Activated CD4-positive, alpha-beta T cell treated with anti-CD3 and anti-CD28 coated beads, Interleukin-2, amount 10 ng/mL, durations not matched to agents 24 days and 14 days (primary cell): ENCODE data around the gene SPAG17. TPM values are rescaled to one million over a fixed set of nuclear protein-coding genes. Genes with fewer than 3 reads are reported as not detected.

Experiments
- DNase-seq: peaks from one replicate; pipeline ENCODE4 v3.0.0; 2022
- H3K27ac Mint-ChIP-seq: one replicate; pipeline ENCODE4 v1.8.0; 2022; ENCODE audit warnings: mild to moderate bottlenecking, mixed read lengths
- H3K27me3 Mint-ChIP-seq: one replicate; pipeline ENCODE4 v1.8.0; 2022; ENCODE audit warnings: mixed read lengths
- H3K36me3 Mint-ChIP-seq: one replicate; pipeline ENCODE4 v1.8.0; 2022; ENCODE audit warnings: low read depth, mild to moderate bottlenecking, mixed read lengths
- H3K4me1 Mint-ChIP-seq: one replicate; pipeline ENCODE4 v1.8.0; 2021; ENCODE audit warnings: mixed read lengths
- H3K4me3 Mint-ChIP-seq: one replicate; pipeline ENCODE4 v1.8.0; 2022; ENCODE audit warnings: mild to moderate bottlenecking, moderate library complexity, mixed read lengths
- H3K9me3 Mint-ChIP-seq: one replicate; pipeline ENCODE4 v1.8.0; 2021; ENCODE audit warnings: mixed read lengths
- intact Hi-C: fragments of 100-400 bp; cut with micrococcal nuclease; formaldehyde crosslinking; loops from one replicate; pipeline ENCODE4 v1.15.1; 2023
- total RNA-seq: library from RNA; stranded (reverse); gene quantifications from 2 replicates; pipeline ENCODE4 v1.2.3, GENCODE V29; 2022

Gene SPAG17
- total RNA-seq, 1 donor from 2014 or later = not detected

- Mint-ChIP-seq H3K36me3 (no peaks in the 10 kb centered on the region), H3K27me3 (no peaks in the 10 kb centered on the region), H3K4me3 (no peak overlapping the region), H3K9me3 (no peaks in the 10 kb centered on the region), H3K27ac (no peak overlapping the region), H3K4me1 (no peaks in the 10 kb centered on the region)
- DNase-seq = no peak
- intact Hi-C loops = no loop called here
These were observed 15.8 kb upstream of the SPAG17 start for GRCh38 chr1:118200836-118201235.

DNA sequence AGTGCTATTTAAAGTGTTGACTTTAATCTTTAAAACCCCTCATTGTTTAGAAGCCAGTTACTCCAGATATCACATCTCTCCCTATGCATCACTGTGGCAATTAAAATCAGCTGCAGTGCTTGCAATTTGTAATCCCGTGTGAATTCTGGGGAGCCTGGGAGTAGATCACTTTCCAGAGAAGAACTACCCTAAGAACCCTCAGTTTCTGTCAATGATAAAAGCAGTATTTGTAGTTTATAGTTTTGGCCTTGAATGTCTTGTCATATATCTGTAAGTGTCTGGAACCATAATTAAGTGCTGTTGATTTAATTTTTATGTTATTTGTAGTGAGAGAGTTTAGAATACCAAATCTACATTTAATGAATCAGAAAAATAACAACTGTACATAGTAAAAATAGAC lies 5.5 kb upstream of the SPAG17 start:
- no peak for DNase-seq
- Mint-ChIP-seq H3K36me3 (no peaks in the 10 kb centered on the region), H3K4me1 (no peaks in the 10 kb centered on the region), H3K9me3 (peaks cover 9% of the 10 kb centered on the region), H3K4me3 (no peak overlapping the region), H3K27ac (no peak overlapping the region), H3K27me3 (peaks cover 1% of the 10 kb centered on the region)
- intact Hi-C loops = no loop called here

GRCh38 chr1:118189564-118189963 lies 4.5 kb upstream of the SPAG17 start:
- Mint-ChIP-seq H3K36me3 (no peaks in the 10 kb centered on the region), H3K27ac (no peak overlapping the region), H3K9me3 (peaks cover 10% of the 10 kb centered on the region), H3K4me3 (no peak overlapping the region), H3K27me3 (peaks cover 3% of the 10 kb centered on the region), H3K4me1 (peaks cover 2% of the 10 kb centered on the region)
- intact Hi-C loops = no loop called here
- DNase-seq = no peak

GRCh38 chr1:118188411-118188810 lies 3.4 kb upstream of the SPAG17 start:
- DNase-seq = no peak
- Mint-ChIP-seq H3K27ac (no peak overlapping the region), H3K36me3 (no peaks in the 10 kb centered on the region), H3K27me3 (peaks cover 3% of the 10 kb centered on the region), H3K9me3 (peaks cover 10% of the 10 kb centered on the region), H3K4me3 (no peak overlapping the region), H3K4me1 (peaks cover 2% of the 10 kb centered on the region)
- intact Hi-C loops = no loop called here

DNA sequence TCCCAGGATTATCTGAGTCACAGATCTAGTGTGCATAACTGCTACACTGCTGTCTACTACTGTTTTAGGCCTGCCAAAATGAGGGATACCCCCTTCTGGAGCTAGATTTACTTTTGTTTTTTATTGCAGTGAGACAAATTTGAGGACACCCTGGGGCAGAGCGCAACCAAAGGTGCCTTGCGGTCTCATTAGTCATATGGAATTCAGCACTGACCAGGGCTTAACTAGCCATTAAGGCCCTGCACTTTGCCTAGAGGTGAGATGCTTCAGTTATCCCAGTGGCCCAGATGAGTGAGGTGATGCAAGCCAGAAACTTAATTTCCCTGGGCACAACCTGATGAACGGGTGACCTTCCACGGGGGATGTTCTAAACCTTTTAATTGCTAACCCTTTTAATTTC lies 998 bp upstream of the SPAG17 start:
- no peak for DNase-seq
- H3K27me3 Mint-ChIP-seq = peaks cover 3% of the 10 kb centered on the region
- H3K4me3 Mint-ChIP-seq = no peak overlapping the region
- intact Hi-C loops = no loop called here
- H3K36me3 Mint-ChIP-seq = no peaks in the 10 kb centered on the region
- peaks cover 10% of the 10 kb centered on the region for H3K9me3 Mint-ChIP-seq
- no peak overlapping the region for H3K27ac Mint-ChIP-seq
- H3K4me1 Mint-ChIP-seq = peaks cover 2% of the 10 kb centered on the region

- no peak for DNase-seq
- Mint-ChIP-seq H3K4me3 (peak overlapping the region; percentile 18), H3K9me3 (peaks cover 10% of the 10 kb centered on the region), H3K27ac (no peak overlapping the region), H3K36me3 (no peaks in the 10 kb centered on the region), H3K27me3 (peaks cover 3% of the 10 kb centered on the region), H3K4me1 (peaks cover 2% of the 10 kb centered on the region)
- intact Hi-C loops = no loop called here
These were observed 317 bp downstream of the SPAG17 start for GRCh38 chr1:118184739-118185083.

- intact Hi-C loops = no loop called here
- Mint-ChIP-seq H3K4me1 (peaks cover 2% of the 10 kb centered on the region), H3K27ac (no peak overlapping the region), H3K4me3 (no peak overlapping the region), H3K36me3 (no peaks in the 10 kb centered on the region), H3K27me3 (peaks cover 3% of the 10 kb centered on the region), H3K9me3 (peaks cover 10% of the 10 kb centered on the region)
- DNase-seq = no peak
These were observed 1.4 kb downstream of the SPAG17 start for GRCh38 chr1:118183586-118183985.

GRCh38 chr1:118177998-118178397 lies 7.0 kb downstream of the SPAG17 start:
- Mint-ChIP-seq H3K4me3 (no peak overlapping the region), H3K27me3 (no peaks in the 10 kb centered on the region), H3K9me3 (no peaks in the 10 kb centered on the region), H3K36me3 (no peaks in the 10 kb centered on the region), H3K4me1 (no peaks in the 10 kb centered on the region), H3K27ac (no peak overlapping the region)
- intact Hi-C loops = no loop called here
- DNase-seq = no peak

DNA sequence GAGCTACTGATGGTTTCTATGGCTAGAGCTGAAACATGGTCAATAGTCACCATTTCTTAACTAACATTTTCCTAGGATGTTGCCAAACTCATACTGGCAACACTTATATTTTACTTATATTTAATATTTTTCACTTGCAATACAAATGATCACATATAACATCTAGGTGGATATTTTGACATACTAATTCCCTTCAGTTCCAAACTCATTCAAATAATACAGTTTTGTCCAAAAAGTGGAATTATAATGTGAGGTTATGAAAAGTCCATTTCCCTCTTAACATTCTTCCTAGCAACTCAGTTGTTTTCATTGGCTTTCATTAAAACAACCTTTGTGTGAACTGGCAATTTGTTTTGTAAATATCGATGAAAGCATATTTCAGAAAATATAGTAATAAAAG lies 16.0 kb downstream of the SPAG17 start:
- Mint-ChIP-seq H3K27ac (no peak overlapping the region), H3K4me3 (no peak overlapping the region), H3K9me3 (no peaks in the 10 kb centered on the region), H3K36me3 (no peaks in the 10 kb centered on the region), H3K27me3 (no peaks in the 10 kb centered on the region), H3K4me1 (no peaks in the 10 kb centered on the region)
- no peak for DNase-seq
- intact Hi-C loops = no loop called here

DNA sequence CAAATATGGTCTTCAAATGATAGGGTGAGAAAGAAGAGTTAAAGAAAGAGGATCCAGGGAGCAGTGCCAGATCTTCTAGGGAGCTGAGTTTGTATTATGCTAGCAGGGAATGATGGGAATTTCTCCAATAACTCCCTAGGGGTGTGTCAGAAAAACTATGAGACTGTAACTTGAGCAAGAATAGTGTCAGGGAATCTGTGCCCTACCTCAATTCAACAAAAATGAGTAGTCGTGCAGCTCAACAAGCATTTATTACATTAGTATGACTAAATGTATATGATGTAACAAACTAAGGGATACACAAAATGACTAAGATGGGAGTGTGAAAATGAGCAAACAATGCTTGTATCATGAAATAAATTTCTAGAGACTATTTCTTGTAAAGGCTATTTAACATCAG lies 24.2 kb downstream of the SPAG17 start:
- Mint-ChIP-seq H3K36me3 (no peaks in the 10 kb centered on the region), H3K4me3 (no peak overlapping the region)
- intact Hi-C loops = no loop called here

GRCh38 chr1:118159569-118159968 lies 25.5 kb downstream of the SPAG17 start:
- H3K27me3 Mint-ChIP-seq = no peaks in the 10 kb centered on the region

More for the DNA sequence above, 24.2 kb downstream of the SPAG17 start:
- no peak for DNase-seq
- Mint-ChIP-seq H3K4me1 (no peaks in the 10 kb centered on the region), H3K27ac (no peak overlapping the region), H3K27me3 (no peaks in the 10 kb centered on the region), H3K9me3 (no peaks in the 10 kb centered on the region)

GRCh38 chr1:118158924-118159323 lies 26.1 kb downstream of the SPAG17 start:
- no peaks in the 10 kb centered on the region for H3K36me3 Mint-ChIP-seq
- no peaks in the 10 kb centered on the region for H3K4me1 Mint-ChIP-seq
- H3K27me3 Mint-ChIP-seq = no peaks in the 10 kb centered on the region
- no peak overlapping the region for H3K4me3 Mint-ChIP-seq
- H3K27ac Mint-ChIP-seq = no peak overlapping the region
- DNase-seq = no peak
- intact Hi-C loops = no loop called here
- no peaks in the 10 kb centered on the region for H3K9me3 Mint-ChIP-seq

More at GRCh38 chr1:118159569-118159968, 25.5 kb downstream of the SPAG17 start:
- Mint-ChIP-seq H3K4me1 (no peaks in the 10 kb centered on the region), H3K9me3 (no peaks in the 10 kb centered on the region), H3K27ac (no peak overlapping the region), H3K4me3 (no peak overlapping the region), H3K36me3 (no peaks in the 10 kb centered on the region)
- no peak for DNase-seq
- intact Hi-C loops = no loop called here

DNA sequence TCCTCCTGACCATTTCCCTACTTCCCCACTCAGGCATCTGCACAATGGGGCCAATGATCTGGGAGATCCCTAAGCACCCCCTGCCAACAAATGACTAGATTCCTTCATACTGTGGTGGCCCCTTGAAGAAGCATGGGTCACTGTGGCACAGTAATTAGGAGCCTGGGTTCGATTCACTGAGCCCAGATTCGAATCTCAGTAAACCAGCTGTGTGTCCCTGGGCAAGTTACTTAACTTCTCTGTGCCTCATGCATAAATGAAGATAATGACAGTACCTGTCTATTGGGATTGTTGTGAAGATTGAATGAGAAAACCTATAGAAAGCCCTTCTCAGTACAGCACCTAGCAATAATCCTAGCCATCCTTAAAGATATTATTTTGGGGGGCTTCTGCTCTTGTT lies 27.5 kb downstream of the SPAG17 start:
- no peaks in the 10 kb centered on the region for H3K4me1 Mint-ChIP-seq
- no peak for DNase-seq
- intact Hi-C loops = no loop called here
- no peaks in the 10 kb centered on the region for H3K9me3 Mint-ChIP-seq
- H3K27me3 Mint-ChIP-seq = no peaks in the 10 kb centered on the region
- no peaks in the 10 kb centered on the region for H3K36me3 Mint-ChIP-seq
- no peak overlapping the region for H3K4me3 Mint-ChIP-seq
- H3K27ac Mint-ChIP-seq = no peak overlapping the region

DNA sequence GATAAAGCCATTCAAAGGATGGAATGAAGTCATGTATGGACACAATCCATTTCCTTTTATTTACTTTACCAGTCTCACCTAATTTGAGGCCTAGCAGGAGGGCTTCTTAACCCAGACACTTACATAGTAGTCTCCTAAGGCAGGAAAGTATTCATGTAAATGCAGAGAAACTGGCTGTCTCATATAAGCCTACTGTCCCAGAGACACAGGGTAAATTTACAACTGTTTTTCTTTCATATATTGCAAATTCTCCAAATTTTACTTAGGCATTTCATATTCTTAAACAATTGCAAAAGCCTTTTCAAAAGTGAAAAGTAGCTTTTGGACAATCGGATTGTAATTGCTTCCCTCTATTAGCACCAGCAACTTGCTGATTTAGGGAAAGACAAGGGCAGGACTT lies 29.9 kb downstream of the SPAG17 start:
- no peaks in the 10 kb centered on the region for H3K27me3 Mint-ChIP-seq
- H3K4me1 Mint-ChIP-seq = no peaks in the 10 kb centered on the region
- no peak overlapping the region for H3K4me3 Mint-ChIP-seq
- no peak for DNase-seq
- no peaks in the 10 kb centered on the region for H3K9me3 Mint-ChIP-seq
- no peaks in the 10 kb centered on the region for H3K36me3 Mint-ChIP-seq
- intact Hi-C loops = no loop called here
- H3K27ac Mint-ChIP-seq = no peak overlapping the region

DNA sequence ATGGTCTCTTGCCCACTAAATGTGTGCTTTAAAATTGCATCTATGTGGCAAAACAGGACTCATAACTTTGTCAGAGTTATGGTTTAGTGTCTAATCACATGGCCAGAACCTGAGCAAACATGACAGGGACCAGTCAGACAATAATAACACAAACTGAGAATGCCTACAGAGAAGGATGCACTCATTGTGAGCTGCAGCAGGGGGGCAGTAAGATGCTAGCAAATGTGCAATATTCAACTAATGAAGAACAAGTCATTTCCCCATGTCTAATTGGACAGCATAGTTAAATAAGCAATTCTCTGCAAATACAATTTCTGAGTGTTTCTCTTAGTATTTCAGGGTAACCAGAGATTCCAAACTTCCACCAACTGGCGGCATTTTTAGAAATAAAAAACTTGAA lies 30.8 kb downstream of the SPAG17 start:
- DNase-seq = no peak
- Mint-ChIP-seq H3K27me3 (no peaks in the 10 kb centered on the region), H3K4me1 (no peaks in the 10 kb centered on the region), H3K4me3 (no peak overlapping the region), H3K9me3 (no peaks in the 10 kb centered on the region), H3K36me3 (no peaks in the 10 kb centered on the region), H3K27ac (no peak overlapping the region)
- intact Hi-C loops = no loop called here
